Activated T-helper 1 cell treated with anti-CD3 and anti-CD28 coated beads, Interleukin-12 subunit alpha, Interleukin-12 subunit beta, Interleukin-2, Interleukin-4 antibody, amounts not matched to agents 30 ng/mL and 10 ng/mL and 1 ng/mL, durations not matched to agents 14 hours and 24 hours and 36 hours (primary cell): ENCODE data around the gene FAM234A. TPM values are rescaled to one million over a fixed set of nuclear protein-coding genes. Genes with fewer than 3 reads are reported as not detected.
"Not testable (repeated sequence)": the region's sequence is repeated elsewhere in the genome, so short reads cannot be mapped to it uniquely, and the experiment has no call there.

ENCODE experiments used
- DNase-seq: peaks from one replicate; pipeline ENCODE4 v3.0.0; 2021; ENCODE audit warnings: low spot score
- H3K27ac Mint-ChIP-seq: one replicate; pipeline ENCODE4 v1.8.0; 2021; ENCODE audit warnings: mild to moderate bottlenecking, mixed read lengths
- H3K27me3 Mint-ChIP-seq: one replicate; pipeline ENCODE4 v1.8.0; 2022; ENCODE audit warnings: mild to moderate bottlenecking, moderate library complexity, mixed read lengths; ENCODE audit not compliant: insufficient read depth
- H3K36me3 Mint-ChIP-seq: one replicate; pipeline ENCODE4 v1.8.0; 2021; ENCODE audit warnings: low read depth, mixed read lengths
- H3K4me1 Mint-ChIP-seq: one replicate; pipeline ENCODE4 v1.8.0; 2021; ENCODE audit warnings: low read depth, mixed read lengths
- H3K4me3 Mint-ChIP-seq: one replicate; pipeline ENCODE4 v1.8.0; 2021; ENCODE audit warnings: mild to moderate bottlenecking, moderate library complexity, mixed read lengths
- H3K9me3 Mint-ChIP-seq: one replicate; pipeline ENCODE4 v1.8.0; 2021; ENCODE audit warnings: mixed read lengths
- intact Hi-C: fragments of 100-400 bp; cut with micrococcal nuclease; formaldehyde crosslinking; loops from one replicate; pipeline ENCODE4 v1.15.1; 2024
- total RNA-seq: library from RNA; stranded (reverse); gene quantifications from 2 replicates; pipeline ENCODE4 v1.2.3, GENCODE V29; 2022

FAM234A gene
- total RNA-seq, 1 donor from 2014 or later: 18.0 TPM

- no peak overlapping the region for H3K27ac Mint-ChIP-seq
- H3K36me3 Mint-ChIP-seq: no peaks in the 10 kb centered on the region
- DNase-seq: no peak
- intact Hi-C loops: no loop called here
- H3K4me1 Mint-ChIP-seq: peaks cover 5% of the 10 kb centered on the region
- no peak overlapping the region for H3K4me3 Mint-ChIP-seq
- no peaks in the 10 kb centered on the region for H3K9me3 Mint-ChIP-seq
- H3K27me3 Mint-ChIP-seq: no peaks in the 10 kb centered on the region
These were observed 27.6 kb downstream of the FAM234A start for GRCh38 chr16:262121-262745.

- Mint-ChIP-seq H3K27ac (no peak overlapping the region), H3K27me3 (no peaks in the 10 kb centered on the region), H3K36me3 (no peaks in the 10 kb centered on the region), H3K9me3 (no peaks in the 10 kb centered on the region), H3K4me1 (peaks cover 5% of the 10 kb centered on the region), H3K4me3 (no peak overlapping the region)
- DNase-seq: no peak
- intact Hi-C loops: no loop called here
These were observed 28.7 kb downstream of the FAM234A start for GRCh38 chr16:263182-263774.

- H3K36me3 Mint-ChIP-seq: no peaks in the 10 kb centered on the region
- intact Hi-C loops: no loop called here
- no peaks in the 10 kb centered on the region for H3K9me3 Mint-ChIP-seq
- H3K4me1 Mint-ChIP-seq: peaks cover 4% of the 10 kb centered on the region
- no peaks in the 10 kb centered on the region for H3K27me3 Mint-ChIP-seq
- no peak overlapping the region for H3K27ac Mint-ChIP-seq
- no peak overlapping the region for H3K4me3 Mint-ChIP-seq
- no peak for DNase-seq
These were observed 29.3 kb downstream of the FAM234A start for GRCh38 chr16:263944-264343.

- intact Hi-C loops: no loop called here
- no peaks in the 10 kb centered on the region for H3K27me3 Mint-ChIP-seq
These were observed 29.9 kb downstream of the FAM234A start for GRCh38 chr16:264440-264951.

DNA sequence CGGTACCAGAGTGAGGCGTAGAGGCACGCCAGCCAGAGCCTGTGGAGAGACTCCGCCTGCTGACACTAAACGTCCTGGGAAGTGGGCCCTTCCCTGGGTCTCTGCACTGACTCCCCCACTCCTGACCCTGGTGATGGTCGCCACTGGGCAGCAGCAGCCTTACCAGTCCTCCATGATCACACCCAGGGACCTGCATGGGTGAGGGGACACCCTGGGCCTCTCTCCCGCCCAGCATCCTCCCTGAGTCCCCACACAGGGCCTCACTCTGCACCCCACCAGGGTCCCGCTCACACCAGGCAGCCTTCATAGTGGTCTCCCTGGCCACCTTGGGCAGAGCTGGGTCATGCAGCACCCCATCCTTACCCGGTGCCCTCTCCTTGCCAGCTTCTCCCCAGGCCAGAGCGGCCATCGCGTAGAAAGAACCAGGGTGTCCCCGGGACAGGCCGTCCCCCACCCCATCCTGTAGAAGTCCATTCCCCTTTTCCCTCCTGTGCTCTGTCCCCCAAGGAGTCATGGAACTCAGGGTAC, 30.4 kb downstream of the FAM234A start:
- DNase-seq: no peak
- no peaks in the 10 kb centered on the region for H3K36me3 Mint-ChIP-seq
- no peaks in the 10 kb centered on the region for H3K27me3 Mint-ChIP-seq
- H3K9me3 Mint-ChIP-seq: no peaks in the 10 kb centered on the region
- no peaks in the 10 kb centered on the region for H3K4me1 Mint-ChIP-seq
- H3K4me3 Mint-ChIP-seq: no peak overlapping the region
- intact Hi-C loops: no loop called here
- H3K27ac Mint-ChIP-seq: no peak overlapping the region

More at GRCh38 chr16:264440-264951, 29.9 kb downstream of the FAM234A start:
- DNase-seq: no peak
- no peaks in the 10 kb centered on the region for H3K36me3 Mint-ChIP-seq
- H3K27ac Mint-ChIP-seq: no peak overlapping the region
- no peaks in the 10 kb centered on the region for H3K4me1 Mint-ChIP-seq
- H3K4me3 Mint-ChIP-seq: no peak overlapping the region
- H3K9me3 Mint-ChIP-seq: no peaks in the 10 kb centered on the region

GRCh38 chr16:265711-266110, 31.1 kb downstream of the FAM234A start:
- no peaks in the 10 kb centered on the region for H3K9me3 Mint-ChIP-seq
- intact Hi-C loops: no loop called here
- no peak overlapping the region for H3K27ac Mint-ChIP-seq
- no peaks in the 10 kb centered on the region for H3K36me3 Mint-ChIP-seq
- H3K4me1 Mint-ChIP-seq: no peaks in the 10 kb centered on the region
- H3K4me3 Mint-ChIP-seq: no peak overlapping the region
- no peak for DNase-seq
- H3K27me3 Mint-ChIP-seq: no peaks in the 10 kb centered on the region

DNA sequence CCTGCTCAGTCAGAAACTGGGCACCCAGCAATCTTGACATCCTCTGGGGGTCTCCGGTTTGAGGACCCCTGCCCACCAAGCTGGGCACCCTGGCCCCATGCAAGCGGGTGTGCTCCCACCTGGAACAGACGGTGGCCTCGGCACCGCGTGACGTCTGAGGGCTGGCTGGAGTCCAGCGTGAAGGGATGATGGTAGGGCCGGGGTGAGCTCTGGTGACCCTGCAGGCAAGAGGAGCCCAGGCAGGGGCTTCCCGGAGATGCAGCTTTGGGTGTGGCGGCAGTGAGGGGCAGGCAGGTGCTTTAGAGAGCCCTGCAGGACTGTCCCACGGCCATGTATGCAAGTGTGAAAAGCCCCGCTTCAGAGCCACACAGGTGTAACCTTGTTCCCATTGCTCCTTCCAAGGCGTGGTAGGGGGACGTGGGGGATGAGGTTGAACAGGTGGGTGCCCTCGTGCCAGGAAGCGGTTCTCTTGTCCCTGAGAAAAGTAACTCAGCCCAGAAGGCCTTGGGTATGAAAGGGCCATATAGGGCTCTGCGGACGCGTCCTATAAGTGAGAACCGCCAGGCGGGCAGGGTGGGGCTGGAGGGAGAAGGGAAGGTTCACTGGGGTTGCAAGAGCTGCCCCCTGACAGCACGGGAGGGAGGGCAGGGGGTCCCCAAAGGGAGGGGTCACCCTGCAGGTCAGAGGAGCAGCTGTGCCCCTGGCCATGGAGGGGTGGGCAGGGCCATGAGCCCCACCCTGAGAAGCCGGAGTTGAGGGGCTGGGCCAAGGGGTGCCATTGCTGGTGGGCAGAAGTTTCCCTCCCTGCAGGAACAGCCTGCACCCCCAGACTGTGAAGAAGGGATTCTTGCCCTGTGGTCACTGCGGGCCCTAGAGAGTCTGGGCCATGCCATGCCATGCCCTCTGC, 31.9 kb downstream of the FAM234A start:
- H3K27me3 Mint-ChIP-seq: no peaks in the 10 kb centered on the region
- H3K4me1 Mint-ChIP-seq: no peaks in the 10 kb centered on the region
- no peak for DNase-seq
- H3K27ac Mint-ChIP-seq: no peak overlapping the region
- no peaks in the 10 kb centered on the region for H3K36me3 Mint-ChIP-seq
- no peaks in the 10 kb centered on the region for H3K9me3 Mint-ChIP-seq
- H3K4me3 Mint-ChIP-seq: no peak overlapping the region
- intact Hi-C loops: no loop called here

DNA sequence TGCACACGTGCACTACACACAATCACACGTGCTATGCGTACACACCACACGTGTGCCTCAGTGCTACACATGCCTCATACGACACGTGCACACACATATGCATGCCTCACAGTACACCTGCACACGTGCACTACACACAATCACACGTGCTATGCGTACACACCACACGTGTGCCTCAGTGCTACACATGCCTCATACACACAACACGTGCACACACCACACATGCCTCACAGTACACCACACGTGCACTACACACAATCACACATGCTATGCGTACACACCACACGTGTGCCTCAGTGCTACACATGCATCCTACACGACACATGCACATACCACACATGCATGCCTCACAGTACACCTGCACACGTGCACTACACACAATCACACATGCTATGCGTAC, 32.9 kb downstream of the FAM234A start:
- H3K4me1 Mint-ChIP-seq, H3K27me3 Mint-ChIP-seq, H3K27ac Mint-ChIP-seq, H3K4me3 Mint-ChIP-seq, DNase-seq, H3K9me3 Mint-ChIP-seq, intact Hi-C loops, H3K36me3 Mint-ChIP-seq: not testable (repeated sequence)

- peaks cover 6% of the 10 kb centered on the region for H3K27me3 Mint-ChIP-seq
- intact Hi-C loops: no loop called here
- DNase-seq: no peak
- H3K27ac Mint-ChIP-seq: no peak overlapping the region
- no peaks in the 10 kb centered on the region for H3K4me1 Mint-ChIP-seq
- no peaks in the 10 kb centered on the region for H3K9me3 Mint-ChIP-seq
- H3K4me3 Mint-ChIP-seq: no peak overlapping the region
- H3K36me3 Mint-ChIP-seq: no peaks in the 10 kb centered on the region
These were observed 33.8 kb downstream of the FAM234A start for GRCh38 chr16:268141-269053.

- H3K27me3 Mint-ChIP-seq: peaks cover 6% of the 10 kb centered on the region
- DNase-seq: no peak
- H3K4me3 Mint-ChIP-seq: no peak overlapping the region
- H3K27ac Mint-ChIP-seq: no peak overlapping the region
- no peaks in the 10 kb centered on the region for H3K4me1 Mint-ChIP-seq
- H3K36me3 Mint-ChIP-seq: no peaks in the 10 kb centered on the region
- H3K9me3 Mint-ChIP-seq: no peaks in the 10 kb centered on the region
- intact Hi-C loops: no loop called here
These were observed 34.6 kb downstream of the FAM234A start for GRCh38 chr16:269061-269796.

DNA sequence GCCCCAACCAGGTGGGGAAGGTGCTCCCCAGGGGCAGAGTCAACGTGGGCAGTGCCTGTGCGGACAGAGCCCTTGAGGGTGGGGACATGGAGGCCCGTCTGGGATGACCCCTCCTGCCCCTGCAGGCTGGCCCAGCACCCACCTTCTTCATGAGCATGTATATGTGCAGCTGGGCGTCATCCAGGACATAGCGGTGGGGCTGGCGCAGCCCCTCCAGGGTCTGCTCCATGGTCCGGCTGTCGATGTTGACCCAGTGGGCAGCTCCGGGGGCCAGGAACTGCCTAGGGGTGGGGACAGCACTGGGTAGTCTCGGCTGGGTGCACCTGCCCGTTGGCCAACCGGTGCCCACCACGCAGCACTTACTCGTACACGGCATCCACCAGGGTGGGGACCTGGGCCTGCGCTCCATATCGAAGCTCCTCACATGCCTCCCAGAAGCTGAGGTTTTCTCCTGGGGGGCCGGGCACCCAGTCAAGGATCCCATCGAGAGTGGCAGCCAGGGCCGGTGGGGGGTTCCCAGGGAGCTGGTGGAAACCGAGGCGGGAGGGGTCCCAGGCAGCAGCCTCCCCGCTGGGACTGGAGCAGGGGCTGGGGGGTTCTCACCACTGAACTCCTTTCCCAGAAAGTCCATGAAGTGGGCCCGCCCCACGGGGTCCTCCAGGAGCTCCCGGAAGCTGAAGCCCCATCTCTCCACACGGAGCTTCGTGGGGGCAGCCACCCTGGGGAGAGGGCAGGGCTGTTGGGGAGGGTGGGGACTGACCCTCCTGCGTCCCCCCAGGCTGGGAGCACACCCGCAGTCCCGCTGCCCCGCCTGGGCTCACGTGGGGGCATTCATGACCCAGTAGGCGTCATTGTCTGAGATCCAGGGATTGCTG, 36.0 kb downstream of the FAM234A start:
- H3K9me3 Mint-ChIP-seq: no peaks in the 10 kb centered on the region
- H3K36me3 Mint-ChIP-seq: no peaks in the 10 kb centered on the region
- no peak for DNase-seq
- intact Hi-C loops: no loop called here
- no peak overlapping the region for H3K27ac Mint-ChIP-seq
- H3K4me1 Mint-ChIP-seq: no peaks in the 10 kb centered on the region
- no peak overlapping the region for H3K4me3 Mint-ChIP-seq
- H3K27me3 Mint-ChIP-seq: peaks cover 13% of the 10 kb centered on the region
